Naive thymus-derived CD8-positive, alpha-beta T cell (primary cell): ENCODE results near the gene CAPRIN1. TPM values are rescaled to one million over a fixed set of nuclear protein-coding genes. Genes with fewer than 3 reads are reported as not detected.
A peak's percentile ranks its signal among the peaks of the same experiment; 100 is the strongest.
"Not testable (repeated sequence)": the region's sequence is repeated elsewhere in the genome, so short reads cannot be mapped to it uniquely, and the experiment has no call there.

Experiments
- ATAC-seq, 2 donors: fragments of 150-1000 bp; cut with Tn5 transposase in 1 of 2; sonication (Bioruptor Pico), chemical (Tn5 transposase) in 1 of 2; 1 replicate in 1 of 2; 2 replicates in 1 of 2; pipeline ENCODE4 v1.10.0; 2021; ENCODE audit warnings: mild to moderate bottlenecking in 2 of 2, moderate library complexity in 2 of 2
- POLR2A ChIA-PET: fragments of 350-600 bp; sonication (Branson Sonifier 250); formaldehyde crosslinking; loops from one replicate; lab custom pipeline; 2021; ENCODE audit warnings: antibody characterized with exemption; lab: Charles Lee
- DNase-seq, 10 donors: peaks; one replicate each; pipeline versions ENCODE4 v3.0.0 to v3.0.0-alpha.2; 2020 to 2022
- H3K27ac Mint-ChIP-seq, 10 donors: one replicate each; pipeline ENCODE4 v1.8.0; 2020 to 2022; ENCODE audit warnings: mild to moderate bottlenecking in 10 of 10, mixed read lengths in 10 of 10, moderate library complexity in 4 of 10, inconsistent platforms in 1 of 10
- H3K27me3 Mint-ChIP-seq, 5 donors: one replicate each; pipeline ENCODE4 v1.8.0; 2021 to 2022; ENCODE audit warnings: mixed read lengths in 5 of 5
- H3K36me3 Mint-ChIP-seq, 3 donors: one replicate each; pipeline ENCODE4 v1.8.0; 2020 to 2022; ENCODE audit warnings: mixed read lengths in 3 of 3, mild to moderate bottlenecking in 2 of 3, inconsistent platforms in 1 of 3
- H3K4me1 Mint-ChIP-seq, 4 donors: one replicate each; pipeline ENCODE4 v1.8.0; 2021 to 2022; ENCODE audit warnings: mixed read lengths in 4 of 4
- H3K4me3 Mint-ChIP-seq, 10 donors: one replicate each; pipeline ENCODE4 v1.8.0; 2020 to 2022; ENCODE audit warnings: mild to moderate bottlenecking in 10 of 10, mixed read lengths in 10 of 10, moderate library complexity in 6 of 10, inconsistent platforms in 1 of 10
- H3K9me3 Mint-ChIP-seq, 9 donors: one replicate each; pipeline ENCODE4 v1.8.0; 2020 to 2022; ENCODE audit warnings: mixed read lengths in 9 of 9, mild to moderate bottlenecking in 3 of 9, inconsistent platforms in 1 of 9, moderate library complexity in 1 of 9
- polyA plus RNA-seq, 3 donors: library from polyadenylated mRNA; unstranded; fragments of 300-500 nt; fragmentation: Illumina TruSeq; gene quantifications; one replicate each; pipeline ENCODE4 v1.2.3, GENCODE V29; 2021
- total RNA-seq, 8 experiments: library from RNA in 2 of 8; stranded (reverse) in 2 of 8; gene quantifications; one replicate each; pipeline ENCODE4 v1.2.3 and lab custom pipeline; 2021 to 2026

Gene CAPRIN1
- total and polyA plus RNA-seq, 5 experiments from 2014 or later: 42.0 to 163 (median 82.5) TPM

DNA sequence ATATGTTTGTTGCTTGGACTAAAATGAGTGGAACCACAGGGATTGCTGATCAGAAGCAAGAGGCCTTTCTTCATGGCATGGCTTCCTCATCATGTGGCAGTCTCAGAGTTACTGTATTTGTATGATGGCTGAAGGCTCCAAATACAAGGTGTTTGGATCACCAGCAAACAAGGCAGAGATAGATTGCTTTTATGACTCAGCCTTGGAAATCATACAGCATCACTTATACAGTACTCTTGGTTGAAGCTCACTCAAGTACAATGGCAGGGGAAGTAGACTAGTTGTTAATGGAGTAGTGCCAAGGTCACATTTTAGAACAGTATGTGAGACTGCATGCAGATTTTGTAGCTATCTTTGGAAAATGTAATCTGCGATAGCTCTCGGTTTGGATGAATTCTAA lies 16.6 kb downstream of the CAPRIN1 start:
- Mint-ChIP-seq H3K4me1 (peaks cover 22 to 75% (median 62%) of the 10 kb centered on the region in 4 donors), H3K36me3 (peaks cover 0 to 53% (median 0%) of the 10 kb centered on the region in 3 donors), H3K27me3 (no peaks in the 10 kb centered on the region), H3K9me3 (no peaks in the 10 kb centered on the region), H3K27ac (peak overlapping the region in 7 of 10 donors; percentile 1 to 63 (median 29)), H3K4me3 (peak overlapping the region in 6 of 10 donors; percentile 5 to 48 (median 40))
- ATAC-seq: no peak
- no peak for DNase-seq
- POLR2A ChIA-PET: interaction anchor here (1.1 kb wide), 1 partner anchor 14 kb away, joined by 4 read pairs; no protein-coding TSS in a partner anchor

DNA sequence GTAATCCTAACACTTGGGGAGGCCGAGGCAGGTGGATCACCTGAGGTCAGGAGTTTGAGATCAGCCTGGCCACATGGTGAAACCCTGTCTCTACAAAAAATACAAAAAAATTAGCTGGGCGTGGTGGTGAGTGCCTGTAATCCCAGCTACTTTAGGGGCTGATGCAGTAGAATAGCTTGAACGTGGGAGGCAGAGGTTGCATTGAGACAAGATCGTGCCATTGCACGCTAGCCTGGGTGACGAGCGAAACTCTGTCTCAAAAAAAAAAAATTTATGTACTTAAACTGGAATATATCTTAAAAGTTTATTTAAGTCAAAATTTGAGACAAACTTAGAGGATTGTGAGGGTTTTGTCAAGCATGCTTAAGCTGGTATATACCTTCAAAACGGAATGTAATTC lies 19.8 kb downstream of the CAPRIN1 start:
- Mint-ChIP-seq H3K27ac (peak overlapping the region in 5 of 10 donors; percentile 31 to 66 (median 47)), H3K4me1 (peaks cover 18 to 68% (median 55%) of the 10 kb centered on the region in 4 donors), H3K36me3 (peaks cover 0 to 60% (median 7%) of the 10 kb centered on the region in 3 donors)
- H3K4me3 Mint-ChIP-seq, H3K27me3 Mint-ChIP-seq, H3K9me3 Mint-ChIP-seq, ATAC-seq, DNase-seq: not testable (repeated sequence)
- POLR2A ChIA-PET: interaction anchor here (0.7 kb wide), 1 partner anchor 20 kb away, joined by 3 read pairs; no protein-coding TSS in a partner anchor

DNA sequence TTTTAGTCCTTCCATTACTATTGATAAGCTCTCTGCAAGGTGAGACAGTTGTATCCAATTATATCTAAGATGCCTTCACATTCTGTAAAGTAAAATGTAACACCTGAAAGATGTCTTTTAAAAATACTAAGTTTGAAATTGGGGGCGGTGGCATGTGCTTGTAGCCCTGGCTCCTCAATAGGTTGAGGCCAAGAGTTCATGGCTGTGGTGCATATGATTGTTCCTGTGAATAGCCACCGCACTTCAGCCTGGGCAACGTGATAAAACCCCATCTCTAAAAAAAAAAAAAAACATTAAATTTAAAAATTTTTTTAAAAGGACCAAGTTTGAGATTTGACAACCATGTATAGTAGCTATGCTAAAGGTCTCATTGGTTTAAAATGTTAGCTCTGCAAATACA lies 20.5 kb downstream of the CAPRIN1 start:
- Mint-ChIP-seq H3K36me3 (peaks cover 0 to 66% (median 8%) of the 10 kb centered on the region in 3 donors), H3K4me1 (peaks cover 16 to 64% (median 52%) of the 10 kb centered on the region in 4 donors), H3K9me3 (no peaks in the 10 kb centered on the region), H3K27ac (peak overlapping the region in 2 of 10 donors; percentile 6 to 70), H3K4me3 (no peak overlapping the region), H3K27me3 (no peaks in the 10 kb centered on the region)
- POLR2A ChIA-PET: interaction anchor here (0.7 to 1.0 kb wide), 3 partner anchors 15 to 950 kb away, joined by 3 to 4 read pairs (median 3); no protein-coding TSS in a partner anchor
- ATAC-seq: no peak
- no peak for DNase-seq

DNA sequence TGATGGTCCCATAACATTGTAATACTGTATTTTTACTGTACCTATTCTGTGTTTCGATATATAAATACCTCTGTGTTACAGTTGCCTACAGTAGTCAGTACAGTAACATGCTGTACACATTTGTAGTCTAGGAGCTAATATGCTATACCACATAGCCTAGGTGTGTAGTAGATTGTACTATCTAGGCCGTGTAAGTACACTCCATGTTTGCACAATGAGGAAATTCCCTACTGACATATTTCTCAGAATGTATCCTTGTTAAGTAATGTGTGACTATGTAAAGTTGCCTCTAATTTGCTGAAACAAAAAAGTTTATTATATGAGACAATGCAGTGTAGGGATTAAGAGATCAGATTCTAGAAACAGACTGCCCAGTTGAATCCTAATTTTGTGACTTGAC lies 21.3 kb downstream of the CAPRIN1 start:
- peaks cover 0 to 69% (median 12%) of the 10 kb centered on the region in 3 donors for H3K36me3 Mint-ChIP-seq
- POLR2A ChIA-PET: interaction anchor here (0.7 to 1.0 kb wide), 2 partner anchors 15 to 950 kb away, joined by 3 to 4 read pairs; no protein-coding TSS in a partner anchor
- H3K27ac Mint-ChIP-seq: peak overlapping the region in 4 of 10 donors; percentile 18 to 59 (median 33)

DNA sequence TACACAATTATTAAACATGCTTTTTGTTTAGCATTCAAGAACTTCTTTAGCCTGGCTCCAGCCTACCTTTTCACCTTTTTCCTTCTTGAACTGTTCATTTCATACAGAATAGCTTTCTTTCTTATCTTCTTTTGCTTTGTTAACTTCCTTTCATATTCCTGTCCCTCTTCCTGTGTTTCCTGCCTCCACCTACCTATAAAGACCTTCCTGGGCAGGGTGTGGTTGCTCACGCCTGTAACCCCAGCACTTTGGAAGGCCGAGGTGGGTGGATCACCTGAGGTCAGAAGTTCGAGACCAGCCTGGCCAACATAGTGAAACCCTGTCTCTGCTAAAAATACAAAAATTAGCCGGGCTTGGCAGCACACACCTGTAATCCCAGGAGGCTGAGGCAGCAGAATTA lies 22.9 kb downstream of the CAPRIN1 start:
- no peak for DNase-seq
- H3K36me3 Mint-ChIP-seq: peaks cover 0 to 83% (median 12%) of the 10 kb centered on the region in 3 donors
- POLR2A ChIA-PET: interaction anchor here (1.3 kb wide), 1 partner anchor 31 kb away, joined by 4 read pairs; the partner anchor contains the start of gene NAT10
- no peaks in the 10 kb centered on the region for H3K27me3 Mint-ChIP-seq
- peak overlapping the region in 1 of 10 donors; percentile 37 for H3K4me3 Mint-ChIP-seq
- ATAC-seq: no peak
- no peaks in the 10 kb centered on the region for H3K9me3 Mint-ChIP-seq
- peaks cover 13 to 47% (median 41%) of the 10 kb centered on the region in 4 donors for H3K4me1 Mint-ChIP-seq
- peak overlapping the region; percentile 72 to 88 (median 82) for H3K27ac Mint-ChIP-seq

More for the DNA sequence above, 21.3 kb downstream of the CAPRIN1 start:
- Mint-ChIP-seq H3K27me3 (no peaks in the 10 kb centered on the region), H3K9me3 (no peaks in the 10 kb centered on the region), H3K4me1 (peaks cover 12 to 59% (median 47%) of the 10 kb centered on the region in 4 donors), H3K4me3 (no peak overlapping the region)
- DNase-seq (no peak), ATAC-seq (no peak)

DNA sequence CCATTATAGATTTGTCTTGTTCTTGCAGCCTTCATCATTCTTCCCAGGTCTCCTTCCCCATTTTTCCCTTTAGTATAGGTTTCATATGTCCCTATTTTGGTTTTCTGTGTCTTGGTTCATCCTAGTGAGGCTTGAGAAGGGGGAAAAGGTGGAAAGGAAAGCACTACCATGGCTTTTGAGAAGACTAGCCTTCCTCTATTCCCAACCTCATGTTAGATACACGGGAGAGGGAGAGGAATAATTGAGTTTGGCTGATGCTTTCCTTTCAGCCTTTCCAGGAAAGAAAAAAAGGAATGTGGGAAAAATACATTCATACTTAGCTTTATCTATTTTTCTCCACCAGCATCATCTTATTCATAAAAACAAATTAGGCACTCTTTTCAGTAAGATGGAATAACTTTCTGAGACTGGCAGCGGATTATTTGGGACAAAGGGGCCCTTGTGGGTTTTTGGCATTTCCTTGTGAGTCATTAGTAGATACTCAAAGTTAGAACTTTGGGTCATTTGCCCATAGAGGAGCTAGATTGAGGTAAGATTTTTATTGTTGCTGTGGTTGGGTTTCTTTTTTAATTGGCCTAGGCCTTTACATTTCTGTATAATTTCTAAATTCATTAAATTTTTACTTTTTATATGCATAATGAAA lies 23.8 kb downstream of the CAPRIN1 start:
- POLR2A ChIA-PET: interaction anchor here (1.0 kb wide), 1 partner anchor 22 kb away, joined by 3 read pairs; no protein-coding TSS in a partner anchor
- H3K4me1 Mint-ChIP-seq: peaks cover 11 to 39% (median 34%) of the 10 kb centered on the region in 4 donors
- no peak overlapping the region for H3K4me3 Mint-ChIP-seq
- H3K36me3 Mint-ChIP-seq: peaks cover 0 to 89% (median 13%) of the 10 kb centered on the region in 3 donors
- H3K27ac Mint-ChIP-seq: peak overlapping the region in 6 of 10 donors; percentile 15 to 83 (median 68)
- H3K27me3 Mint-ChIP-seq: no peaks in the 10 kb centered on the region
- no peaks in the 10 kb centered on the region for H3K9me3 Mint-ChIP-seq
- no peak for DNase-seq
- ATAC-seq: no peak

DNA sequence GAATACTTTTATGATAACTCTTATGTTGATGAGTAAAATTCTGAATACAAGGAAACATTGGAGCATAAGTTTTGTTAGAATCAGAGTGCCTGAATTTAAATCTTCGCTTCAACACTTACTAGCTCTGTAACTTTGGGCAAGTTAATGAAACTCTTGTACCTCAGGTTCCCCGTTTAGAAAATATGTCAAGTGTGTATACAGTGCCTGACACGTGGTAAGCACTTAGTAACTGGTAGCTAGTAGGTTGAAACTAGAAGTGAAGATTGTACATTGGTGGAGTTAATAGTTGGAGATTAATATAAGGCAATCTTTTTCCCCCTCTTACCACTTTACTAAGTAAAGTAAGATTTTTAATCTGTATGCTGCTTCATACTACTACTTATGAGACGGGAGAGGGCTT lies 29.1 kb downstream of the CAPRIN1 start:
- Mint-ChIP-seq H3K36me3 (peaks cover 10 to 94% (median 23%) of the 10 kb centered on the region in 3 donors), H3K9me3 (no peaks in the 10 kb centered on the region), H3K4me3 (no peak overlapping the region), H3K27me3 (no peaks in the 10 kb centered on the region), H3K4me1 (peaks cover 7 to 17% (median 13%) of the 10 kb centered on the region in 4 donors), H3K27ac (peak overlapping the region in 2 of 10 donors; percentile 13 to 40)
- POLR2A ChIA-PET: interaction anchor here (0.7 kb wide), 2 partner anchors 159 to 1240 kb away, joined by 3 read pairs; no protein-coding TSS in a partner anchor
- DNase-seq: no peak
- ATAC-seq: no peak

DNA sequence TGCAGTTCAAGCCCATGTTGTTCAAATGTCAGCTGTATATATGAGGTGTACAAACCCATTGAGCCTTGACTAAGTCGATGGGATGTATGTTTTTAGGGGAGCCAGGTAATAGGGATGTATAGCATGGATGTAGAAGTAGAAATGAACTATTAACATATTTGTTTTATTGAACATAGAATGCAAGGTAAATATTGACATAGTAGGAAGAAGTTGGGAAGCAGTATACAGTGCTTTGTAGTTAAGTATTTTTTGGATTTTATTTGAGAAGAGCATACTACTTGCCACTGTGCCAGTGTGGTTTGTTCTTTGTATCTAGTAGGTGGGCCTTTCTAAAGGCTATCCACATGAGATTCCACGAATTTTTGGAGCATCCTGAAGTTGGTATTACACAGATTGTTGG lies 33.1 kb downstream of the CAPRIN1 start:
- no peak for ATAC-seq
- no peak for DNase-seq
- no peaks in the 10 kb centered on the region for H3K9me3 Mint-ChIP-seq
- POLR2A ChIA-PET: interaction anchor here (1.7 kb wide), 1 partner anchor 21 kb away, joined by 5 read pairs; the partner anchor contains the start of gene NAT10
- peaks cover 10 to 92% (median 32%) of the 10 kb centered on the region in 3 donors for H3K36me3 Mint-ChIP-seq
- no peaks in the 10 kb centered on the region for H3K27me3 Mint-ChIP-seq
- H3K27ac Mint-ChIP-seq: peak overlapping the region in 8 of 10 donors; percentile 2 to 87 (median 48)
- H3K4me1 Mint-ChIP-seq: peaks cover 3 to 23% (median 15%) of the 10 kb centered on the region in 4 donors
- no peak overlapping the region for H3K4me3 Mint-ChIP-seq

DNA sequence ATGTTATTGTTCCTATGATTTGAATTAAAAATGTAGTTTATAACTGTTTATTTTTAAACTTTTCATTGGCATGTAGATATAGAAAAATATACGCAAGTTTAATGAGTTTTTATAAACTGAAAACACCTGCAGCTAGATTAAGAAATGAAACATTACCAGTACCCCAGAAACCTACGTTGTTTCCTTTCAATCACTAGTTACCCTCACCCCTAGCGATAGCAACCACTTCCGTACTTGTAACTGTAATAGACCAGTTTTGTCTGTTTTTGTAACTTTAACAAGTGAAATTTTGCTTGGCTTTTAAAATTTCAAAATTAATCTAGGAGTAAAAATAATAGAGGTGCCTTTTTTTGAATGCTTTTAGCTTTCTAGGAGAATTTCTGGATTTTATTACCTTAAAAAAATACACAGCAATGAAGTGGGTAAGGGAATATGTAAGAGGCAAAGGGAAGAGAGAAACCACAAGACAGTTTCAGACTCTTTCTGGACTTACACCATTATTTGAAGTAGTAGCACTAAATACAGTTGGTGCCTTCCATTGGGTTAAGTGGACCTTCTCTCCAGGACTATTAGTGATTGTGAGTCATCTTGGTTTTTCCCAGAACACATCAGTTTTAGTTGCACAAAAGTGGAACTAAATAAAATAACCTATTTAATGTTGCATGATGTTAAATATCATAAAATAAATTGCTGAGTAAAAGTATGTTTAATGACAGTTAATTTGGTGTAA lies 35.2 kb downstream of the CAPRIN1 start:
- peak overlapping the region in 3 of 10 donors; percentile 7 to 24 (median 9) for H3K4me3 Mint-ChIP-seq
- peak in 2 of 10 donors; percentile 13 to 25 for DNase-seq
- peak; percentile 52 to 77 for ATAC-seq
- H3K27ac Mint-ChIP-seq: peak overlapping the region in 8 of 10 donors; percentile 30 to 87 (median 78)
- no peaks in the 10 kb centered on the region for H3K9me3 Mint-ChIP-seq
- H3K36me3 Mint-ChIP-seq: peaks cover 10 to 89% (median 36%) of the 10 kb centered on the region in 3 donors
- H3K4me1 Mint-ChIP-seq: peaks cover 3 to 23% (median 14%) of the 10 kb centered on the region in 4 donors
- H3K27me3 Mint-ChIP-seq: no peaks in the 10 kb centered on the region
- POLR2A ChIA-PET: no interaction called here

DNA sequence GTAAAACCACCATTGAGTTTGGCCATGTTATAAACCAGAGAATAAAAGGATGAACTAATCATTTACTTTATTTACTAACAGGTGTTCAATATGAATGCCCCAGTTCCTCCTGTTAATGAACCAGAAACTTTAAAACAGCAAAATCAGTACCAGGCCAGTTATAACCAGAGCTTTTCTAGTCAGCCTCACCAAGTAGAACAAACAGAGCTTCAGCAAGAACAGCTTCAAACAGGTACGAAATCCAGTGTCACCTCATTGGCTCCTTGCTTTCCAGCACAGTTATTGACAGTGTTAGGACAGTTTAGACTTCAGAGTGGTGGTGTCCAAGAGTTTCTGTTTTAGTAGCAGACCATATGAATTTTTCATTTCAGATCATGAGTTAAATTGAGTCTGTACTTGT lies 40.3 kb downstream of the CAPRIN1 start:
- peak overlapping the region in 2 of 10 donors; percentile 22 to 38 for H3K27ac Mint-ChIP-seq
- no peaks in the 10 kb centered on the region for H3K9me3 Mint-ChIP-seq
- no peaks in the 10 kb centered on the region for H3K27me3 Mint-ChIP-seq
- peaks cover 0 to 6% (median 1%) of the 10 kb centered on the region in 4 donors for H3K4me1 Mint-ChIP-seq
- POLR2A ChIA-PET: interaction anchor here (1.2 kb wide), 1 partner anchor 920 kb away, joined by 7 read pairs; no protein-coding TSS in a partner anchor
- peaks cover 2 to 92% (median 24%) of the 10 kb centered on the region in 3 donors for H3K36me3 Mint-ChIP-seq
- no peak for DNase-seq
- no peak overlapping the region for H3K4me3 Mint-ChIP-seq
- ATAC-seq: no peak

DNA sequence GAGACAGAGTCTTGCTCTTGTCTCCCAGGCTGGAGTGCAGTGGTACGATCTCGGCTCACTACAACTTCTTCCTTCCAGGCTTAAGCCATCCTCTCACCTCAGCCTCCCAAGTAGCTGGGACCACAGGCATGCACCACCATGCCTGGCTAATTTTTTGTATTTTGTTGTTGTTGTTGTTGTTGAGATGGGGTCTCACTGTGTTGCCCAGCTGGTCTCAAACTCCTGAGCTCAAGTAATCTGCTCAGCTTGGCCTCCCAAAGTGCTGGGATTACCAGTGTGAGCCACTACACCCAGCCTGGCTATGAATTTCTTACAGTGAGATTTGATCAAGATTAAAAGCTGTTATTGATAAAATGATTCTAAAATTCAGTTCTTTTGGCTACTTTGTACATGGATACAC lies 43.4 kb downstream of the CAPRIN1 start:
- DNase-seq, H3K4me3 Mint-ChIP-seq, H3K27me3 Mint-ChIP-seq, H3K9me3 Mint-ChIP-seq, ATAC-seq, H3K4me1 Mint-ChIP-seq: not testable (repeated sequence)
- Mint-ChIP-seq H3K36me3 (peaks cover 7 to 97% (median 23%) of the 10 kb centered on the region in 3 donors), H3K27ac (peak overlapping the region in 1 of 10 donors; percentile 29)
- POLR2A ChIA-PET: interaction anchor here (0.9 kb wide), 1 partner anchor 42 kb away, joined by 3 read pairs; no protein-coding TSS in a partner anchor

DNA sequence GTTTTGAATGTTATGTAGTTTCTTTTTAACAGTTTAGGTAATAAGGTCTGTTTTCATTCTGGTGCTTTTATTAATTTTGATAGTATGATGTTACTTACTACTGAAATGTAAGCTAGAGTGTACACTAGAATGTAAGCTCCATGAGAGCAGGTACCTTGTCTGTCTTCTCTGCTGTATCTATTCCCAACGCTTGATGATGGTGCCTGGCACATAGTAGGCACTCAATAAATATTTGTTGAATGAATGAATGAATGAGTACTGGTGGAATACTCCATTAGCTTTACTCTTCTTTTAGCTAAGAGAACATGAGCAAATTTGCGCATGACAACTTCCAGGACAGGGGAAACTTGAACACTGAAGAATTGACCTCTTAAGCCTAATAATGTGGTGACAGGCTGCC lies 47.3 kb downstream of the CAPRIN1 start:
- H3K4me1 Mint-ChIP-seq: peaks cover 3 to 10% (median 7%) of the 10 kb centered on the region in 4 donors
- H3K9me3 Mint-ChIP-seq: no peaks in the 10 kb centered on the region
- H3K27ac Mint-ChIP-seq: peak overlapping the region in 1 of 10 donors; percentile 52
- H3K36me3 Mint-ChIP-seq: peaks cover 7 to 73% (median 16%) of the 10 kb centered on the region in 3 donors
- H3K4me3 Mint-ChIP-seq: no peak overlapping the region
- no peak for DNase-seq
- ATAC-seq: no peak
- POLR2A ChIA-PET: interaction anchor here (0.8 kb wide), 1 partner anchor 48 kb away, joined by 3 read pairs; the partner anchor contains the start of gene CAPRIN1
- H3K27me3 Mint-ChIP-seq: no peaks in the 10 kb centered on the region
